ENCODE results near the gene SH3PXD2B. TPM values are rescaled to one million over a fixed set of nuclear protein-coding genes. Genes with fewer than 3 reads are reported as not detected.

Gene SH3PXD2B
- total and polyA plus RNA-seq, 2 of the 13 experiments (the other 11 are each of a cell fraction or from before 2014, with no cell fraction given) = 3.4 to 4.6 TPM

DNA sequence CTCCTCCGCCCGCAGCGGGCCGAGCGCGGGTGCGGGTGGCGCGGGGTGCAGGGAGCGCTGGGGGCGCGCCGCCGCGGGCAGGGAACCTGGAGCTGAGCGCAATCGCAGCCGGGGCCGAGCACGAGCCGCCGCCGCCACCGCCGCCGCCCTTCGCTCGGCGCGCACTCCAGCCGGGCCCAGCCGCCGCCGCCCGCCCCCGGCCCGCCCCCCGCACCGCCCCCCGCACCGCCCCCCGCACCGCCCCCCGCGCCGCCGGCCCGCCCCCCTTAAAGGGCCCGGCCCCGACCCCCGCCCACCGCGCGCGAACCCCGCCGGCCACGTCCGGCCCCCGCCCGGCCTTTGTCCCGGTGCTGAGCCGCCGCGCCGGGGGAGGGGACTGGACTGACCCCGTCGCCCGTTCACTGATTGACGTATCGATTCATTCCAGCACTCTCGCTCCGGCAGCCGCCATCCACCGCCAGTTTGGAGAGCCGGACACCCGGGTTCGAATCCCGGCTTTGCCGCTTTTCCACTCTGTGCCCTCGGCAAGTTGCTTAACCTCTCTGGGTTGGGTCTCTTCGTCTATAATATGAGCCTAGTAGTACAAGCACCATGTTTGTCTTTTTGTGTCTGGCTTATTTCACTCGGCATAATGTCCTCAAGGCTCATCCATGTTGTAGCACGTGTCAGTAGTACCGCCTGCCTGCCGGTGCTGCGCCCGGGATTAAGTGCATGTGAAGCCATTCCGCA is at the start of gene SH3PXD2B (continued):
- TF ChIP-seq, protein P1, sequence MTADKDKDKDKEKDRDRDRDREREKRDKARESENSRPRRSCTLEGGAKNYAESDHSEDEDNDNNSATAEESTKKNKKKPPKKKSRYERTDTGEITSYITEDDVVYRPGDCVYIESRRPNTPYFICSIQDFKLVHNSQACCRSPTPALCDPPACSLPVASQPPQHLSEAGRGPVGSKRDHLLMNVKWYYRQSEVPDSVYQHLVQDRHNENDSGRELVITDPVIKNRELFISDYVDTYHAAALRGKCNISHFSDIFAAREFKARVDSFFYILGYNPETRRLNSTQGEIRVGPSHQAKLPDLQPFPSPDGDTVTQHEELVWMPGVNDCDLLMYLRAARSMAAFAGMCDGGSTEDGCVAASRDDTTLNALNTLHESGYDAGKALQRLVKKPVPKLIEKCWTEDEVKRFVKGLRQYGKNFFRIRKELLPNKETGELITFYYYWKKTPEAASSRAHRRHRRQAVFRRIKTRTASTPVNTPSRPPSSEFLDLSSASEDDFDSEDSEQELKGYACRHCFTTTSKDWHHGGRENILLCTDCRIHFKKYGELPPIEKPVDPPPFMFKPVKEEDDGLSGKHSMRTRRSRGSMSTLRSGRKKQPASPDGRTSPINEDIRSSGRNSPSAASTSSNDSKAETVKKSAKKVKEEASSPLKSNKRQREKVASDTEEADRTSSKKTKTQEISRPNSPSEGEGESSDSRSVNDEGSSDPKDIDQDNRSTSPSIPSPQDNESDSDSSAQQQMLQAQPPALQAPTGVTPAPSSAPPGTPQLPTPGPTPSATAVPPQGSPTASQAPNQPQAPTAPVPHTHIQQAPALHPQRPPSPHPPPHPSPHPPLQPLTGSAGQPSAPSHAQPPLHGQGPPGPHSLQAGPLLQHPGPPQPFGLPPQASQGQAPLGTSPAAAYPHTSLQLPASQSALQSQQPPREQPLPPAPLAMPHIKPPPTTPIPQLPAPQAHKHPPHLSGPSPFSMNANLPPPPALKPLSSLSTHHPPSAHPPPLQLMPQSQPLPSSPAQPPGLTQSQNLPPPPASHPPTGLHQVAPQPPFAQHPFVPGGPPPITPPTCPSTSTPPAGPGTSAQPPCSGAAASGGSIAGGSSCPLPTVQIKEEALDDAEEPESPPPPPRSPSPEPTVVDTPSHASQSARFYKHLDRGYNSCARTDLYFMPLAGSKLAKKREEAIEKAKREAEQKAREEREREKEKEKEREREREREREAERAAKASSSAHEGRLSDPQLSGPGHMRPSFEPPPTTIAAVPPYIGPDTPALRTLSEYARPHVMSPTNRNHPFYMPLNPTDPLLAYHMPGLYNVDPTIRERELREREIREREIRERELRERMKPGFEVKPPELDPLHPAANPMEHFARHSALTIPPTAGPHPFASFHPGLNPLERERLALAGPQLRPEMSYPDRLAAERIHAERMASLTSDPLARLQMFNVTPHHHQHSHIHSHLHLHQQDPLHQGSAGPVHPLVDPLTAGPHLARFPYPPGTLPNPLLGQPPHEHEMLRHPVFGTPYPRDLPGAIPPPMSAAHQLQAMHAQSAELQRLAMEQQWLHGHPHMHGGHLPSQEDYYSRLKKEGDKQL (CRISPR knock-in tag; IDR thresholded peaks at IDR 0.05; ENCODE audit: low read depth) = no peak
- TF ChIP-seq ISX (CRISPR knock-in tag; conservative IDR thresholded peaks at IDR 0.05) (no peak), YEATS4 (CRISPR knock-in tag; IDR thresholded peaks at IDR 0.05; ENCODE audit: borderline replicate concordance) (no peak), TCF12 (IDR thresholded peaks at IDR 0.05) (no peak), TCF12 (CRISPR knock-in tag; IDR thresholded peaks at IDR 0.05) (no peak), ZSCAN21 (CRISPR knock-in tag; IDR thresholded peaks at IDR 0.05; ENCODE audit: borderline replicate concordance) (peak; percentile 44; the same call in 1 of the 2 replicates), MAF1 (CRISPR knock-in tag; IDR thresholded peaks at IDR 0.05; ENCODE audit: borderline replicate concordance) (no peak), ZNF441 (CRISPR knock-in tag; IDR thresholded peaks at IDR 0.05; ENCODE audit: borderline replicate concordance) (no peak), ZC3H4 (CRISPR knock-in tag; IDR thresholded peaks at IDR 0.05; ENCODE audit: borderline replicate concordance) (no peak), HNRNPH1 (optimal IDR thresholded peaks at IDR 0.05; ENCODE audit: low read depth, low read length) (no peak), ZSCAN25 (CRISPR knock-in tag; IDR thresholded peaks at IDR 0.05) (no peak; the same call in 1 of the 2 replicates), ADNP (CRISPR knock-in tag; IDR thresholded peaks at IDR 0.05) (peak; percentile 68; the same call in 1 of the 2 replicates), ZNF781 (CRISPR knock-in tag; IDR thresholded peaks at IDR 0.05; ENCODE audit: borderline replicate concordance, not compliant biosample characterization) (no peak), NKX3-1 (CRISPR knock-in tag; IDR thresholded peaks at IDR 0.05) (no peak), HNRNPLL (IDR thresholded peaks at IDR 0.05; ENCODE audit: low read depth, low read length, poor library complexity, severe bottlenecking) (peak; percentile 44)
- TF ChIP-seq, protein P2, sequence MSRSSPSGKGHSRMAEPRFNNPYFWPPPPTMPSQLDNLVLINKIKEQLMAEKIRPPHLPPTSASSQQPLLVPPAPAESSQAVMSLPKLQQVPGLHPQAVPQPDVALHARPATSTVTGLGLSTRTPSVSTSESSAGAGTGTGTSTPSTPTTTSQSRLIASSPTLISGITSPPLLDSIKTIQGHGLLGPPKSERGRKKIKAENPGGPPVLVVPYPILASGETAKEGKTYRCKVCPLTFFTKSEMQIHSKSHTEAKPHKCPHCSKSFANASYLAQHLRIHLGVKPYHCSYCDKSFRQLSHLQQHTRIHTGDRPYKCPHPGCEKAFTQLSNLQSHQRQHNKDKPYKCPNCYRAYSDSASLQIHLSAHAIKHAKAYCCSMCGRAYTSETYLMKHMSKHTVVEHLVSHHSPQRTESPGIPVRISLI (CRISPR knock-in tag; IDR thresholded peaks at IDR 0.05; ENCODE audit: borderline replicate concordance) = no peak
- TF ChIP-seq, protein P3, sequence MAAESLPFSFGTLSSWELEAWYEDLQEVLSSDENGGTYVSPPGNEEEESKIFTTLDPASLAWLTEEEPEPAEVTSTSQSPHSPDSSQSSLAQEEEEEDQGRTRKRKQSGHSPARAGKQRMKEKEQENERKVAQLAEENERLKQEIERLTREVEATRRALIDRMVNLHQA (CRISPR knock-in tag; IDR thresholded peaks at IDR 0.05) = no peak
- TF ChIP-seq, protein P4, sequence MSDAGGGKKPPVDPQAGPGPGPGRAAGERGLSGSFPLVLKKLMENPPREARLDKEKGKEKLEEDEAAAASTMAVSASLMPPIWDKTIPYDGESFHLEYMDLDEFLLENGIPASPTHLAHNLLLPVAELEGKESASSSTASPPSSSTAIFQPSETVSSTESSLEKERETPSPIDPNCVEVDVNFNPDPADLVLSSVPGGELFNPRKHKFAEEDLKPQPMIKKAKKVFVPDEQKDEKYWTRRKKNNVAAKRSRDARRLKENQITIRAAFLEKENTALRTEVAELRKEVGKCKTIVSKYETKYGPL (CRISPR knock-in tag; IDR thresholded peaks at IDR 0.05) = no peak
- TF ChIP-seq, protein P5, sequence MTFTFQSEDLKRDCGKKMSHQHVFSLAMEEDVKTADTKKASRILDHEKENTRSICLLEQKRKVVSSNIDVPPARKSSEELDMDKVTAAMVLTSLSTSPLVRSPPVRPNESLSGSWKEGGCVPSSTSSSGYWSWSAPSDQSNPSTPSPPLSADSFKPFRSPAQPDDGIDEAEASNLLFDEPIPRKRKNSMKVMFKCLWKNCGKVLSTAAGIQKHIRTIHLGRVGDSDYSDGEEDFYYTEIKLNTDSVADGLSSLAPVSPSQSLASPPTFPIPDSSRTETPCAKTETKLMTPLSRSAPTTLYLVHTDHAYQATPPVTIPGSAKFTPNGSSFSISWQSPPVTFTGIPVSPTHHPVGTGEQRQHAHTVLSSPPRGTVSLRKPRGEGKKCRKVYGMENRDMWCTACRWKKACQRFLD (CRISPR knock-in tag; IDR thresholded peaks at IDR 0.05; ENCODE audit: borderline replicate concordance) = no peak
